ENCODE measurements around the gene NEU1. TPM values are rescaled to one million over a fixed set of nuclear protein-coding genes. Genes with fewer than 3 reads are reported as not detected.

The NEU1 gene
- total and polyA plus RNA-seq, 2 experiments from 2014 or later = 388 to 402 TPM

- Histone ChIP-seq H4K20me1 (ENCODE audit: insufficient read depth, poor library complexity, severe bottlenecking) (no peaks in the 10 kb centered on the region), H3K9me2 (replicated peaks; ENCODE audit: insufficient read depth) (no peaks in the 10 kb centered on the region), H2AFZ (peak overlapping the region; percentile 41), H3K4me2 (peak overlapping the region; percentile 85), H3K4me3 (peak overlapping the region; percentile 75), H3K27me3 (no peaks in the 10 kb centered on the region), H3K36me3 (replicated peaks; ENCODE audit: insufficient read depth, low read depth) (no peaks in the 10 kb centered on the region), H3K9me3 (ENCODE audit: low read depth) (no peaks in the 10 kb centered on the region), H3K27ac (peak overlapping the region; percentile 86), H3K79me2 (peaks cover 37% of the 10 kb centered on the region), H3K4me1 (ENCODE audit: insufficient read depth) (peaks cover 31% of the 10 kb centered on the region)
- WGBS (ENCODE audit: low lambda C conversion rate, missing lambda C conversion rate) = 5% methylated on average over 15 of the region's 15 CpGs
- peak; percentile 46 for DNase-seq (ENCODE audit: low spot score)
- TF ChIP-seq EZH2 (IDR thresholded peaks at IDR 0.05; ENCODE audit: borderline replicate concordance) (no peak), CTCF (IDR thresholded peaks at IDR 0.05; ENCODE audit: poor library complexity) (peak; percentile 62), EZH2phosphoT487 (IDR thresholded peaks at IDR 0.05; ENCODE audit: low read depth, severe bottlenecking, unreplicated experiment) (no peak)
Measured at GRCh38 chr6:31829633-31830283, 32.9 kb downstream of the NEU1 start.

- 2% methylated on average over 54 of the region's 56 CpGs for WGBS (ENCODE audit: low lambda C conversion rate, missing lambda C conversion rate)
Measured at GRCh38 chr6:31827286-31828079, 35.1 kb downstream of the NEU1 start, which contains the start of gene HSPA1B. Gene HSPA1B, plus strand, starts transcription at chr6:31827738. Its CDS starts 213 bp downstream, at chr6:31827951.

GRCh38 chr6:31826793-31827285, 35.8 kb downstream of the NEU1 start:
- H3K4me1 ChIP-seq (ENCODE audit: insufficient read depth) = peaks cover 29% of the 10 kb centered on the region
- 4% methylated on average over 13 of the region's 13 CpGs for WGBS (ENCODE audit: low lambda C conversion rate, missing lambda C conversion rate)
- TF ChIP-seq EZH2 (IDR thresholded peaks at IDR 0.05; ENCODE audit: borderline replicate concordance) (no peak), EZH2phosphoT487 (IDR thresholded peaks at IDR 0.05; ENCODE audit: low read depth, severe bottlenecking, unreplicated experiment) (no peak), CTCF (IDR thresholded peaks at IDR 0.05; ENCODE audit: poor library complexity) (no peak)
- no peaks in the 10 kb centered on the region for H3K36me3 ChIP-seq (replicated peaks; ENCODE audit: insufficient read depth, low read depth)
- peaks cover 26% of the 10 kb centered on the region for H3K79me2 ChIP-seq
- no peaks in the 10 kb centered on the region for H3K27me3 ChIP-seq
- H3K4me2 ChIP-seq = peak overlapping the region; percentile 76
- H3K27ac ChIP-seq = peak overlapping the region; percentile 91
- H4K20me1 ChIP-seq (ENCODE audit: insufficient read depth, poor library complexity, severe bottlenecking) = no peaks in the 10 kb centered on the region
- peak overlapping the region; percentile 38 for H2AFZ ChIP-seq
- H3K4me3 ChIP-seq = peak overlapping the region; percentile 18
- H3K9me2 ChIP-seq (replicated peaks; ENCODE audit: insufficient read depth) = no peaks in the 10 kb centered on the region
- DNase-seq (ENCODE audit: low spot score) = peak; percentile 86
- no peaks in the 10 kb centered on the region for H3K9me3 ChIP-seq (ENCODE audit: low read depth)

More at GRCh38 chr6:31827286-31828079, 35.1 kb downstream of the NEU1 start, which contains the start of gene HSPA1B:
- Histone ChIP-seq H3K4me1 (ENCODE audit: insufficient read depth) (peaks cover 29% of the 10 kb centered on the region), H3K9me2 (replicated peaks; ENCODE audit: insufficient read depth) (no peaks in the 10 kb centered on the region), H3K36me3 (replicated peaks; ENCODE audit: insufficient read depth, low read depth) (no peaks in the 10 kb centered on the region), H3K79me2 (peaks cover 30% of the 10 kb centered on the region), H3K4me3 (peak within 1 kb of the TSS; percentile 23), H2AFZ (peak within 1 kb of the TSS; percentile 38), H3K4me2 (peak within 1 kb of the TSS; percentile 76), H4K20me1 (ENCODE audit: insufficient read depth, poor library complexity, severe bottlenecking) (no peaks in the 10 kb centered on the region), H3K27ac (peak within 1 kb of the TSS; percentile 91), H3K9me3 (ENCODE audit: low read depth) (no peaks in the 10 kb centered on the region), H3K27me3 (no peaks in the 10 kb centered on the region)
- DNase-seq (ENCODE audit: low spot score) = peak; percentile 99
- TF ChIP-seq EZH2phosphoT487 (IDR thresholded peaks at IDR 0.05; ENCODE audit: low read depth, severe bottlenecking, unreplicated experiment) (no peak), EZH2 (IDR thresholded peaks at IDR 0.05; ENCODE audit: borderline replicate concordance) (no peak), CTCF (IDR thresholded peaks at IDR 0.05; ENCODE audit: poor library complexity) (no peak)

All from hepatocyte (in vitro differentiated cells).